GM12878 (cell line): ENCODE results near the gene TMEM94. TPM values are rescaled to one million over a fixed set of nuclear protein-coding genes. Genes with fewer than 3 reads are reported as not detected.

Experiments
- ATAC-seq: fragments of 200-7000 bp; cut with Tn5 transposase; 3 replicates; pipeline ENCODE4 v1.9.1; 2020; ENCODE audit warnings: mild to moderate bottlenecking, moderate library complexity
- BruUV-seq: library from RNA; stranded (reverse); fragments of 400-500 nt; replicated peaks from 2 replicates; lab custom pipeline; 2021; lab: Mats Ljungman, UMichigan
- CTCF ChIA-PET: fragments of 300-600 bp; sonication (Branson Sonifier 250); formaldehyde crosslinking; extraction: SDS; loops from one replicate; lab custom pipeline; 2021; ENCODE audit warnings: inconsistent platforms; lab: Yijun Ruan, JAX
- POLR2A ChIA-PET: fragments of 350-600 bp; formaldehyde crosslinking; extraction: SDS; loops from one replicate; lab custom pipeline; 2021; ENCODE audit warnings: inconsistent platforms; lab: Charles Lee
- RAD21 ChIA-PET: fragments of 300-600 bp; sonication (Branson Sonifier 250); formaldehyde crosslinking; loops from one replicate; lab custom pipeline; 2023; ENCODE audit warnings: antibody characterized with exemption; ENCODE audit not compliant: unreplicated experiment; lab: Charles Lee
- SMC1A ChIA-PET: fragments of 300-600 bp; sonication (Branson Sonifier 250); formaldehyde crosslinking; loops from one replicate; lab custom pipeline; 2023; ENCODE audit not compliant: unreplicated experiment, uncharacterized antibody; lab: Charles Lee
- DNase-seq: peaks from one replicate; pipeline ENCODE4 v3.0.0-alpha.2; 2011; ENCODE audit warnings: low read depth, low spot score
- FAIRE-seq: peaks from 3 replicates; lab custom pipeline; 2011; peaks lifted over from hg19 to GRCh38; lab: Jason Lieb, UNC
- H2AFZ ChIP-seq: 2 replicates; pipeline ENCODE4 v1.6.0; 2011; ENCODE audit warnings: low read depth, low read length, control low read depth; ENCODE audit not compliant: control insufficient read depth
- H3K27ac ChIP-seq: 2 replicates; pipeline ENCODE4 v1.5.1; 2011; ENCODE audit warnings: control low read depth; ENCODE audit not compliant: control insufficient read depth, insufficient read depth
- H3K27me3 ChIP-seq, 2 experiments: replicated peaks in 1 of 2; 2 replicates each; pipeline versions ENCODE4 v1.6.0 to v1.6.1; 2011; ENCODE audit warnings: low read length in 1 of 2; ENCODE audit not compliant: control insufficient read depth in 2 of 2, insufficient read depth in 2 of 2
- H3K36me3 ChIP-seq, 2 experiments: 2 replicates each; pipeline ENCODE4 v1.5.1; 2011; ENCODE audit warnings: low read length in 1 of 2; ENCODE audit not compliant: control insufficient read depth in 2 of 2, insufficient read depth in 2 of 2
- H3K4me1 ChIP-seq: 2 replicates; pipeline ENCODE4 v1.6.1; 2011; ENCODE audit warnings: mild to moderate bottlenecking, low read length, moderate library complexity, mixed read lengths; ENCODE audit not compliant: control insufficient read depth, insufficient read depth
- H3K4me2 ChIP-seq: 2 replicates; pipeline ENCODE4 v1.6.0; 2011; ENCODE audit warnings: control low read depth; ENCODE audit not compliant: control insufficient read depth, insufficient read depth
- H3K4me3 ChIP-seq: fragments of 200-600 bp; sonication (generic); 2 replicates; pipeline ENCODE4 v1.5.1; 2016
- H3K79me2 ChIP-seq: 2 replicates; pipeline ENCODE4 v1.6.0; 2011; ENCODE audit warnings: low read length; ENCODE audit not compliant: control insufficient read depth, insufficient read depth
- H3K9ac ChIP-seq: 2 replicates; pipeline ENCODE4 v1.8.0; 2011; ENCODE audit warnings: low read length, control low read depth, mixed read lengths; ENCODE audit not compliant: control insufficient read depth, insufficient read depth
- H3K9me3 ChIP-seq: replicated peaks from 3 replicates; pipeline ENCODE4 v1.5.1; 2011; ENCODE audit warnings: mild to moderate bottlenecking, low read length; ENCODE audit not compliant: control insufficient read depth, insufficient read depth
- H4K20me1 ChIP-seq: 2 replicates; pipeline ENCODE4 v1.6.0; 2011; ENCODE audit not compliant: control insufficient read depth, insufficient read depth
- BCL11A ChIP-seq: IDR thresholded peaks from 2 replicates; pipeline ENCODE4 v1.6.1; 2011; ENCODE audit warnings: low read depth, low read length
- BHLHE40 ChIP-seq, 2 experiments: fragments of 450-650 bp in 1 of 2; IDR thresholded peaks; 2 replicates each; pipeline ENCODE4 v1.6.1; 2011 to 2017; ENCODE audit warnings: low read depth in 2 of 2, borderline replicate concordance in 1 of 2, improper control_type of control experiment in 1 of 2, low read length in 1 of 2, mild to moderate bottlenecking in 1 of 2
- CTCF ChIP-seq, 3 experiments: IDR thresholded peaks in 2 of 3; conservative IDR thresholded peaks in 1 of 3; 2 replicates each; pipeline ENCODE4 v1.5.1; 2011; ENCODE audit warnings: low read depth in 3 of 3, low read length in 3 of 3, mild to moderate bottlenecking in 3 of 3, control low read depth in 2 of 3, moderate library complexity in 2 of 3, inconsistent platforms in 1 of 3, mixed read lengths in 1 of 3; ENCODE audit not compliant: control insufficient read depth in 2 of 3, insufficient read depth in 1 of 3; ENCODE audit errors: extremely low read depth in 1 of 3
- ETV6 ChIP-seq, 2 experiments: fragments of 450-650 bp in 1 of 2; IDR thresholded peaks in 1 of 2; conservative IDR thresholded peaks in 1 of 2; 2 replicates each; pipeline ENCODE4 v1.6.1; 2014; ENCODE audit warnings: antibody characterized with exemption in 1 of 2, borderline replicate concordance in 1 of 2, low read depth in 1 of 2, mild to moderate bottlenecking in 1 of 2, moderate library complexity in 1 of 2
- EZH2 ChIP-seq: IDR thresholded peaks from 2 replicates; pipeline ENCODE4 v1.6.1; 2012; ENCODE audit warnings: low read depth, mild to moderate bottlenecking, control low read depth, inconsistent platforms, low read length, borderline replicate concordance; ENCODE audit not compliant: control insufficient read depth
- IRF5 ChIP-seq: fragments of 450-650 bp; IDR thresholded peaks from 2 replicates; pipeline ENCODE4 v1.6.1; 2017; ENCODE audit warnings: borderline replicate concordance
- MTA2 ChIP-seq: fragments of 450-650 bp; IDR thresholded peaks from 2 replicates; pipeline ENCODE4 v1.6.1; 2016; ENCODE audit warnings: low read depth, mild to moderate bottlenecking, moderate library complexity
- MYC ChIP-seq: IDR thresholded peaks from 2 replicates; pipeline ENCODE4 v1.6.1; 2011; ENCODE audit warnings: mild to moderate bottlenecking, low read length, moderate library complexity, inconsistent platforms; ENCODE audit not compliant: insufficient read depth, insufficient replicate concordance, insufficient read length, severe bottlenecking
- NR2F1 ChIP-seq: fragments of 450-650 bp; conservative IDR thresholded peaks from 2 replicates; pipeline ENCODE4 v1.6.1; 2017; ENCODE audit warnings: mild to moderate bottlenecking
- SIX5 ChIP-seq: IDR thresholded peaks from 2 replicates; pipeline ENCODE4 v1.6.1; 2011; ENCODE audit warnings: mild to moderate bottlenecking, low read depth, low read length, moderate library complexity; ENCODE audit not compliant: severe bottlenecking
- SUPT20H ChIP-seq: IDR thresholded peaks from 2 replicates; pipeline ENCODE4 v1.6.1; 2011; ENCODE audit warnings: low read depth, mild to moderate bottlenecking, low read length, moderate library complexity, borderline replicate concordance; ENCODE audit not compliant: control insufficient read depth
- USF1 ChIP-seq: IDR thresholded peaks from 2 replicates; pipeline ENCODE4 v1.6.1; 2011; ENCODE audit warnings: borderline replicate concordance, low read depth, mild to moderate bottlenecking, moderate library complexity, mixed read lengths, low read length; ENCODE audit not compliant: insufficient read depth; ENCODE audit errors: extremely low read length
- ZNF217 ChIP-seq: fragments of 450-650 bp; IDR thresholded peaks from 2 replicates; pipeline ENCODE4 v1.6.1; 2017; ENCODE audit warnings: antibody characterized with exemption, mild to moderate bottlenecking
- ZNF622 ChIP-seq: fragments of 450-650 bp; IDR thresholded peaks from 2 replicates; pipeline ENCODE4 v1.6.1; 2017; ENCODE audit warnings: mild to moderate bottlenecking, inconsistent platforms
- WGBS: methylation state at CpG from one replicate; pipeline ENCODE4 v1.1.6; 2016; ENCODE audit warnings: low lambda C conversion rate; ENCODE audit not compliant: insufficient replicate concordance, insufficient coverage; ENCODE audit errors: missing lambda C conversion rate; 5-methylcytosine and 5-hydroxymethylcytosine counted together
- in situ Hi-C: fragments of 300-500 bp; cut with MboI; formaldehyde crosslinking; loops from 9 replicates; pipeline ENCODE4 v1.14.3; 2018; ENCODE audit warnings: mixed read lengths
- intact Hi-C: fragments of 100-400 bp; cut with micrococcal nuclease; formaldehyde crosslinking; loops from one replicate; pipeline ENCODE4 v1.14.2; 2022; ENCODE audit not compliant: unreplicated experiment
- polyA plus RNA-seq, 11 experiments: library from polyadenylated mRNA; depleted of rRNA in 4 of 11; unstranded in 6 of 11; stranded (reverse) in 5 of 11; fragments of >200 nt; fragmentation: Nextera tagmentation in 4 of 11; fragmentation: Illumina TruSeq in 1 of 11; extraction: Ambion mirVana in 4 of 11; extraction: Trizol in 1 of 11; gene quantifications; 1 replicate in 1 of 11; 2 replicates in 10 of 11; pipeline versions ENCODE4 v1.2.1 to v1.2.3, GENCODE V29; 2011 to 2016; ENCODE audit warnings: inconsistent platforms in 2 of 11, missing spikeins in 2 of 11, low read depth in 1 of 11
- total RNA-seq, 4 experiments: library from RNA; depleted of rRNA in 3 of 4; stranded (reverse); fragments of >200 nt in 3 of 4; fragmentation: Illumina TruSeq in 1 of 4; extraction: Trizol in 1 of 4; gene quantifications; 2 replicates each; pipeline versions ENCODE4 v1.2.1 to v1.2.3, GENCODE V29; 2013 to 2021
- TF ChIP-seq, protein P1 (sequence below): fragments of 450-650 bp; IDR thresholded peaks from 2 replicates; pipeline ENCODE4 v1.6.1; 2017; ENCODE audit warnings: low read depth, mild to moderate bottlenecking, moderate library complexity

TMEM94 gene
- total and polyA plus RNA-seq, 10 of the 15 experiments (the other 5 are each of a cell fraction or from before 2014, with no cell fraction given): 0.31 to 70.7 (median 24.4) TPM

DNA sequence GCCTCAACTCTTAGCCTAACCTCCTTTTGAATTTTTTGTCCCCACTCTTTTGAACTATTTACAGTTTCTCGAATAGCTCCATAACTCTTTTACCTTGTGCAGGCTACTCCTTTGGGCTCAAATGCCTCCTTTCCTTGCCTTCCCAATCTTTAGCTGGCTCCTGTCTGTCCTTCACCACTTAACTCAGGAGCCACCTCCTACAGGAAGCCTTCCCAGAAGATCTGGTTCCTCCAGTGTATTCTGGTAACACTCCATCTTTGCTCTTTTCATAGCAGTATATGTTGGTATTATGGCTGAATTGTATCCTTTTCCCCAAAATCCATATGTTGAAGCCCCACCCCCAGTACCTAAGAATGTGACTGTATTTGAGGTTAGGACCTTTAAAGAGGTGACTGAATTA, 41.9 kb upstream of the TMEM94 start (continued):
- no peak for TF ChIP-seq IRF5
- TF ChIP-seq EZH2: no peak
- no peak for TF ChIP-seq ZNF622
- no peak for TF ChIP-seq USF1

DNA sequence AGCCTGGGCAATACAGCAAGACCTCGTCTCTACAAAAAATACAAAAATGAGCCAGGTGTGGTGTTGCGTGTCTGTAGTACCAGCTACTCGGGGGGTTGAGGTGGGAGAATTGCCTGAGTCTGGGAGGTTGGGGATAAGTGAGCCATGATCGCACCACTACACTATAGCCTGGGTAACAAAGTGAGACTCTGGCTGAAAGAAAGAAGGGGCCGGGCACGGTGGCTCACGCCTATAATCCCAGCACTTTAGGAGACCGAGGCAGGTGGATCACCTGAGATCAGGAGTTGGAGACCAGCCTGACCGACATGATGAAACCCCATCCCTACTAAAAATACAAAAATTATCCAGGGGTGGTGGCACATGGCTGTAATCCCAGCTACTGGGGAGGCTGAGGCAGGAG, 40.4 kb upstream of the TMEM94 start:
- no peak for FAIRE-seq
- no peak for ATAC-seq
- no peak for DNase-seq
- no TSS peak for BruUV-seq
- H3K4me3 ChIP-seq: no peak overlapping the region
- no peaks in the 10 kb centered on the region for H3K36me3 ChIP-seq
- no peak overlapping the region for H3K27ac ChIP-seq
- POLR2A ChIA-PET: interaction anchor here (0.7 to 1.3 kb wide), 2 partner anchors 10 to 127 kb away, joined by 6 to 7 read pairs; partner anchors contain the start of gene SLC25A19
- no peaks in the 10 kb centered on the region for H3K27me3 ChIP-seq
- CTCF ChIA-PET: interaction anchor here (0.6 to 2.2 kb wide), 6 partner anchors 13 to 481 kb away, joined by 3 to 10 read pairs (median 3); partner anchors contain the start of gene MIF4GD
- H2AFZ ChIP-seq: no peak overlapping the region
- RAD21 ChIA-PET: no interaction called here
- H3K79me2 ChIP-seq: no peaks in the 10 kb centered on the region
- intact Hi-C loops (loop anchor here (10.0 kb wide), 1 partner anchor 451 kb away; no protein-coding TSS in a partner anchor), in situ Hi-C loops (no loop called here)
- peaks cover 7% of the 10 kb centered on the region; the same call in 1 of the 2 replicates for H3K4me1 ChIP-seq
- H4K20me1 ChIP-seq: no peaks in the 10 kb centered on the region
- no peak overlapping the region for H3K9ac ChIP-seq
- SMC1A ChIA-PET: interaction anchor here (1.2 kb wide), 1 partner anchor 93 kb away, joined by 4 read pairs; no protein-coding TSS in a partner anchor
- no peaks in the 10 kb centered on the region for H3K9me3 ChIP-seq
- no peak overlapping the region for H3K4me2 ChIP-seq
- WGBS: 67% methylated on average over 9 of the region's 9 CpGs
- no peak for TF ChIP-seq BCL11A
- no peak for TF ChIP-seq NR2F1
- TF ChIP-seq ZNF217: no peak
- no peak for TF ChIP-seq MYC
- no peak for TF ChIP-seq SIX5
- no peak for TF ChIP-seq CTCF (IDR thresholded peaks at IDR 0.05 in 2 of 3, conservative IDR thresholded peaks at IDR 0.05 in 1 of 3; ENCODE audit: control insufficient read depth in 2 of 3, extremely low read depth in 1 of 3, insufficient read depth in 1 of 3, low read depth in 3 of 3, low read length in 3 of 3)
- no peak for TF ChIP-seq MTA2
- no peak for TF ChIP-seq ETV6 (conservative IDR thresholded peaks at IDR 0.05 in 1 of 2, IDR thresholded peaks at IDR 0.05 in 1 of 2; ENCODE audit: borderline replicate concordance in 1 of 2, low read depth in 1 of 2)
- TF ChIP-seq SUPT20H: no peak
- no peak for TF ChIP-seq BHLHE40 (IDR thresholded peaks at IDR 0.05; ENCODE audit: borderline replicate concordance in 1 of 2, low read depth in 2 of 2, low read length in 1 of 2)
- TF ChIP-seq, protein P1, sequence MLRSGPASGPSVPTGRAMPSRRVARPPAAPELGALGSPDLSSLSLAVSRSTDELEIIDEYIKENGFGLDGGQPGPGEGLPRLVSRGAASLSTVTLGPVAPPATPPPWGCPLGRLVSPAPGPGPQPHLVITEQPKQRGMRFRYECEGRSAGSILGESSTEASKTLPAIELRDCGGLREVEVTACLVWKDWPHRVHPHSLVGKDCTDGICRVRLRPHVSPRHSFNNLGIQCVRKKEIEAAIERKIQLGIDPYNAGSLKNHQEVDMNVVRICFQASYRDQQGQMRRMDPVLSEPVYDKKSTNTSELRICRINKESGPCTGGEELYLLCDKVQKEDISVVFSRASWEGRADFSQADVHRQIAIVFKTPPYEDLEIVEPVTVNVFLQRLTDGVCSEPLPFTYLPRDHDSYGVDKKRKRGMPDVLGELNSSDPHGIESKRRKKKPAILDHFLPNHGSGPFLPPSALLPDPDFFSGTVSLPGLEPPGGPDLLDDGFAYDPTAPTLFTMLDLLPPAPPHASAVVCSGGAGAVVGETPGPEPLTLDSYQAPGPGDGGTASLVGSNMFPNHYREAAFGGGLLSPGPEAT: no peak
